ENCODE measurements around the gene MACF1.

The MACF1 gene

DNA sequence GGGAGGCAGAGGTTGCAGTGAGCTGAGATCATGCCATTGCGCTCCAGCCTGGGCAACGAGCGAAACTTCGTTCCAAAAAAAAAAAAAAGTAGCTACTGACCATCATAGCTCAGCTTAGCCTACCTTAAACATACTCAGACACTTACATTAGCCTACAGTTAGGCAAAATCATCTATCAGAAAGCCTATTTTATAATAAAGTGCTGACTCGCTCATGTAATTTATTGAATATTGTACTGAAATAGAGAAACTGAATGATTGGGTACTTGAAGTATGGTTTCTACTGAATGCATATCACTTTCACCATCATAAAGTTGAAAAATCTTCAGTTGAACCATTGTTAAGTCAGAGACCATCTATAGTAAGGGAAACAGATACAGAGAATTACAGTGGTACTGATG is 193.0 kb downstream of the MACF1 start:
- no peak for DNase-seq

DNA sequence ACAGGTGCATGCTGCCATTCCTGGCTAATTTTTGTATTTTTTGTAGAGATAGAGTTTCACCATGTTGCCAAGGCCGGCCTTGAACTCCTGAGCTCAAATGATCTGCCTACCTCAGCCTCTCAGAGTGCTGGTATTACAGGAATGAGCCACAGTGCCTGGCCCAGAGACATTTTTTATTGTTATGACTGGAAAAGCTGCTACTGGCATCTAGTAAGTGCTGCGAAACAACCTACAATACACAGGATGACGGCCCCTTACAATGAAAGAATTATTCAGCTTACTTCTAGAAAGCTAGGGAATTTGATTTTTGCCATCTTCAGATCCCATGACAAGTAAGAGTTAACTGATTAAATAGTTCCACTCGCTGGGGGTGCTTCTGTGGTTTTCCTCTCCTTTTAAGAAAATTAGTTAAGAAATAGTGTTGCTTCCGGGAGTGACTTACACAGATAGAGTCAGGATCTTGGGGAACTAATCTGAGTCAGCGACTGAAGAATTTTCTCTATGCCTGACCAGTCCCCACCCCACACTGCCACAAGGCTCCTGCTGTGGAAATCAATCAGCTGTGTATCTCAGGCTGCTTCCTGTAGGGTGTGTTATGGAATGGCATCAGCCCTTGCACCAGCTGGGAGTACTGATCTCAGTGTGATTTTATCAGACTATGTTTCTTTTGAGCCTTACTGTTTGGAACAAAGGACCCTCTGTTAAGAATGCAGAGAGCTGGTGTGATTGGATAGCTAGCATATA is 194.0 kb downstream of the MACF1 start:
- DNase-seq: peak; percentile 45

DNA sequence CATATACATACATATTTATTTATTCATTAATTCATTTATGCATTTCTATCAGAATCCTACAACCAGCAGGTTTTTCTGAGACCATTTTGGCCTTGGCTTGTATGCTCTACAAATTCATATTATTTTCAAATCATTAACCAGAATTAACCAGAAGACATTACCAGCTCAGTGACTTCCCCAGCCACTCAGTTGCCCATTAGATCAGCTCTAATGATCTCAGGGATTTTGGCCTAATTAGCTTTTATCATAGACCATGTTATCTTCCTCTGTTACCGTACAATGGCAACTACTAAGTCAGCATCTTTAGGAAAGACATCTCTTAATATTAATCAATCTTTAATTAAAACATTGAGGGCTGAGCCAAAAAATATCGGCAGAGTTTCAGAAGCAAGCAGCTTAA is 196.6 kb downstream of the MACF1 start:
- DNase-seq: no peak

DNA sequence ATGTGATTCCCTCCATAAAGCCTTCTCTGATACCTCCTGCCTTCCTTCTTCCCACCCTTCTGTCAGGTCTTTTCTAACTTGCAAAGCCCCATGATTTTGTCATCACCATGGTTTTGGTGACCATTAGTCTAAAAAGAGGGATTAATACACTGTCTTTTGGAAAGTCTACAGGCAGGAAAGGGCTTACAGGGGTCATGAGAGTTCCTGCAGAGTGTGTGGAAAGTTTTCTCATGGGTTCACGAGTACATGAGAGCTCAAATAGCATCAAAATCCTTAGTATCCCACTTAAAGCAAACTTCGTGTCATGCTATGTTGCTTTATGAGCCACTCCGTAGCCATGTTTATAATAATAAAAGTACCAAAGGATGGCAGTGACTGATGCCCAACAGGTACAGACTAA is 200.4 kb downstream of the MACF1 start:
- DNase-seq: no peak

DNA sequence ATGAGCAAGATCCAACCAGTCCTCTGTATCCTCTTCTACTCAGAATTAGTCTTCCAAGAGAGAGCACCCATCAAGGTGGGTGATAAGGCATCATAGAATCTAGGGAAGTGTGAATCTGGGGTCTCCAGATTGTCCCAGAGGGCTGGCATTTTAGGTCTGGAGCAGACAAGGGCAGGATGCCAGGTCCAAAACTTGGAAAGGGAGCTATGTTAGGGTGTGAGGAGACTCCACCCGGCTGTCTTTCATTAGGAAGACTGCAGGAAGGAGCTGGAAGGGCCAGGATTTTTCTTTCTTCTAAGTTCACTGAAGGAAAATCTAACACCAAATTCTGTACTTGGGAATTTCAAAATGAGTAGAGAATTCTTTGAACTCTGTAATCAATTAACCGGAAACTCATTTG is 200.9 kb downstream of the MACF1 start:
- no peak for DNase-seq

DNA sequence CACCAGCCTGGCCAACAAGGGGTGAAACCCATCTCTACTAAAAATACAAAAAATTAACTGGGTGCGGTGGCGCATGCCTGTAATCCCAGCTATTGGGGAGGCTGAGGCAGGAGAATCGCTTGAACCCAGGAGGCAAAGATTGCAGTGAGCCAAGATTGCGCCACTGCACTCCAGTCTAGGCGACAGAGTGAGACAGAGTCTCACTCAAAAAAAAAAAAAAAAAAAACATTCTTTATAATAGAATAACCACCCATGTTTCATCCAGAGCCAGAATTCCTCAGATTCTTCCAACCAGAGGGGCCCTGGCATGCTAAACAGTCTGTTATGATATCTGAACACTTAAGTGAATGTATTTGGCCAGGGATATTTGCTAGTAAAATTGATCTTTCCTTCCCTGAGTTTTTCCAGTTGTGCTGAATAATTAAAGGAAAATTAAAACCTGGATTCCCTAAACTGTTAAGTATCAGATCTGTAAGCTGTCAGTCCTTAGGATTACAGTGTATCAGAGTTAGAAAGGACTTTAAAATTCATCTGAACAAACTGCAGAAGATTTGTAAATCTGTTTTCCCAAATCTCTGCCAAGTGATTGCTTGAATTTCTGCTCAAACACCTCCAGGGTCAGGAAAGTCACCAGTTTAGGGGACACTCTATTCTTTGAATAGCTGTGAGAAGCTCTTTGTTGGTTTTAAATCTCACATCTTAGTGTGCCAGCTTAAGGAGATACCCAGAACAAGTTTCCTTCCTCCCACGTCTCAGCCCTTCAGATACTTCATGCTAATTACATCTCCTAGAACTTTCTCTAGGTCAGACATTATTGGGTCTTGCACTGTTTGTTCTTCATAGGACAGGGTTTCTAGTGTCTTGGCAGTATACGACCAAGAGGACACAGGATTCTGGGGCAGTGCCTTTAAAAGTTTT is 202.3 kb downstream of the MACF1 start:
- no peak for DNase-seq

DNA sequence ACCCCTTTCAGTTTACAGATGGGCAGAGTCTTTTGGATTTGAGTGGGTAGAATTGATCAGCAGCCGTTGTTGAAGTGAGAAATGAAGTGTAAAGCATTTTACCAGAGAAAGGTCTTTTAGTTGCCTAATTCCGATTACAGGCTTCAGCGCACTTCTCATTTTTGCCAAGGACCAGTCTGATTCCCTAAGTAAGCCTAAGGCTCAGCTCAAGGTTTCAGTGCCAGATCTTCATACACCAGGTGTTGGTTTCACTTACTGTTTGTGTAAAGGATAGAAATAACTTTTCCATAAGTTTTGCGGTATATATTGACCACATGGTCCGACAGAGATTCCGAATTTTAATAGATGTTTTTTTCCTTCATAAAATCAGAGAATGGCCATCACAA is 203.0 kb downstream of the MACF1 start:
- no peak for DNase-seq

DNA sequence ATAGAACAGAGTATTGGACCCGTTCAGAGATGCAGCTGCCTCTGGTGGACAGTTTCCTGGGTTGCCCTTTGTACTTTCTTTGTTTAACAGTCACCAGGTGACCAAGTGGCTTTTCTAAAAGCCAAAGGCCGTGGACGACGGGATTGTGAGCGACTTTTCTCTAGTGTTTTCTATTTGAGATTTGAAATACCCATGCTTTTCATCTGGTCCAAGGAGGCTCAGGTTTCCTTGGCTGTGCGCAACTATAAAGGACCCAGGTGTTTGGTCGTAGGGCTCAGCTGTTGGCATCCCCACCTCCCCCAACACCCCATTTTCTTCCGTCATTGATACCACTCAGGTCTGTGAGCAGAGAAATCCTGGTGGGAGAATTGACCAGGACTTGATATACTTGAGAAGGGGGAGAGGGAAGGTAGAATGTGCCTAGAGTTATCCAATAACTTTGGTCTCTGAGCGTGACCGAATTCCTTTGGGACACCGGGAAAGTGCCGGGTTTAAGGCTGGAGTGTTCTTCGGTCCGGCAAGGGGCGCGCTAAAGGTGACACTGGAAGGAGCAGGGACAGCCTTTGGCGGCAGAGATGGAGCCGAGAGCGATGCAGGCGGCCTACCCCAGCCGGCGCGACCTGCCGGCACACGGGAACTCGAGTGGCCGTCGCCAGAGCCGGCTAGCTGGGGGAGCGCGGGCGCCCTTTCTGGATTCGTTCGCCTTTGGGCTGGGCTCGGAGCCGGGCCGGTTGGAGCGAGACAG is 203.6 kb downstream of the MACF1 start:
- no peak for DNase-seq

DNA sequence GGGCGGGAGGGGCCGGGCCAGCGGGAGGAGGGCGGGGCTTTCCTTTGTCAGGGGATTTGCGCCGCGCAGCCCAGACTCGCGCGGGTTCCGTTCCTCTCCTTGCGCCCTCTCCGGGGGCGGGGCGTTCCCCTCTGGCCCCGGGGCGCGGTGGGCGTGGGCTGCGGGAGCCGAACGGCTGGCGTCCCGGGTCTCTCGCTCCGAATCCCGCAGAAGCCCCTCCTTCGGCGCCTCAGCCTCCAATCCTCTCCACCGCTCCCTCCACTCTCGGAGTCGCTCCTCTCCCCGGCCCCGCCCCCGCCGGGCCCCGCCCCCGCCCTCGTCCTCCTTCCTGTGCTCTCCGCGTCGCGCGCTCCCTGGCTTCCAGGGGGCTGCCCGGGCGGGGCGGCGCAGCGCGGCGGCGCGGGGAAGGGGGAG is 204.2 kb downstream of the MACF1 start:
- peak; percentile 97 for DNase-seq

DNA sequence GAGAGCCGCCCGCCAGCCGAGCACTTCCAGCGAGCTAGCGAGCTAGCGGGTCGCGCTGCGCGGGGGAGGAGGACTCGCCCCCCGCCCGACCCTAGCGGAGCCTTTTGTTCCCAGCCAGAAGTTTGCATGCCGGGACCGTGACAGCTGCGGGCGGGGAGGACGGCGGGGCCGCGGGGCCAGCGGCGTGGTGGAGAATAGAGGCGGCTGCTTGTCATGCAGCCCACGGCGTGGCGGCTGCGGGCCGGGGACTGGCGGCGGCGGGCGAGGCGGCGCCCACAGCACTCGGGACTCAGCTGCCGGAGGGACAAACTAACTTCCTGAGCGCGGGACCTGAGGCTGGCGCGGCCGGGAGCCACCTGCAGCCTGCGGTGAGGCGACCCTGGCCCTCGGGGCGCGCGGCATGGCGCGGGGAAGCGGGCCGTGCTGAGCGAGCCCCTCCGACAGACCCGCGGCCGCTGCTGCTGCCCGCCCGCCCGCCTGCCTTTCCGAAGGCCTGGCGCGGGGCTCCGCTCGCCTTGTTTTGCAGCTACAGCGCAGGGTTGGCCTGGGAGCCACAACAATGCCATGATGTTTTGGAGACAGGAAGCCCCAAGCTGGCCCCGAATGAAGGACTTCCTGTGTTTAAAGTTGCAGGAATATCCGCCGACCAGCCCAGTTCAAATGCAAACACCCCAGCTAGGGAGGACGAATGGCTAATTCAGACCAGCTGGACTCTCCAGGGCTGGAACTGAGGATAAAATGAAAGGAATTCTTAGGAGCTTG is 204.7 kb downstream of the MACF1 start:
- peak; percentile 41 for DNase-seq

DNA sequence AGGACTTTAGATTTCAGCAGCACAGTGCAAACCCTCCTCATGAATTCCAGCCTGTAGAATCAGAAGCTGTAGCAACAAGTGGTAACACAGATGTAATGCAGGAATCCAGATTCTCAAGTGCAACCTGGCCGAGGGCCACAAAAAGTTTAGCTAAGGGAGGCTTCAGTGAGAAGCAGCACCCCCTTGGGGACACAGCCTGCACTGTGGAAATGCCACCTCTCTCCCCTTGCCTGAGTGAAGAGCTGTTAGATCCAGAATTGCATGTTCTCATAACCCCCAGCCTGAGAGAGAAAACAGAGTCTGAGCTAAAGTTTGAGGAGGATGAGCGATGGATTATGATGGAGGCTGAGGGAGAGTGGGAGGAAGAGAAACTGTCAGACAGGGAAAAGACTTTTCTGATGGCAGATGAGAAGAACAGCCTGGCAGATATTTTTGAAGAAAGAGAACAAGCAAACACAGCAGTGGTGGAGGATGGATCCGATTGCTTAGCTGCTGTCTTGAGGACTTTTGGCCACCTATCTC is 206.5 kb downstream of the MACF1 start:
- DNase-seq: peak; percentile 74

DNA sequence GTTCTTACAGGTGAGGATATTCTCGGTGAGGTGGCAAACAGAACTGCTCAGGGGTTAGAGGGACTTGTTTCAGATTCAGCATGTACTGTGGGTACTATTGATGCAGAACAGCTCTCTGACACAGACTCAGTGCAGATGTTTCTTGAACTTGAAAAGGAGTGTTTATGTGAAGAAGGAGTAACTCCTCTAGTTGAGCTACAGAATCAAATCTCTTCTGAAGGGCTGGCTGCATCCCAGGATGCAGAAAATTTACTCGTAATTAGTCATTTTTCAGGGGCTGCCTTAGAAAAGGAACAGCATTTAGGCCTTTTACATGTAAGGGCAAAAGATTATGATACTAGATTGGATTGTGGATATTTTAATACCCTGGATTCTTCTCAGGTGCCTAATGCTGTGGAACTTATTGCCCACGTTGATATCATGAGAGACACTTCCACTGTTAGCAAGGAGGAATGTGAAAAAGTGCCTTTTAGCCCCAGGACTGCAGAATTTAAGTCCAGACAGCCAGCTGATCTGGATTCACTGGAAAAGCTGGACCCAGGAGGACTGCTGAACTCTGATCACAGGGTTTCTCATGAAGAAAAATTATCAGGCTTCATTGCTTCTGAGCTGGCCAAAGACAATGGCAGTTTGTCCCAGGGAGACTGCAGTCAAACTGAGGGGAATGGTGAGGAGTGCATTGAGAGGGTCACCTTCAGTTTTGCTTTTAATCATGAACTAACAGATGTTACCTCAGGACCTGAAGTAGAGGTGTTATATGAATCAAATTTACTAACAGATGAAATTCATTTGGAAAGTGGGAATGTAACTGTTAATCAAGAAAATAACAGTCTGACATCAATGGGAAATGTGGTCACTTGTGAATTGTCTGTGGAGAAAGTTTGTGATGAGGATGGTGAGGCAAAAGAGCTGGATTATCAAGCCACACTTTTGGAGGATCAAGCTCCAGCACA is 207.3 kb downstream of the MACF1 start:
- no peak for DNase-seq

DNA sequence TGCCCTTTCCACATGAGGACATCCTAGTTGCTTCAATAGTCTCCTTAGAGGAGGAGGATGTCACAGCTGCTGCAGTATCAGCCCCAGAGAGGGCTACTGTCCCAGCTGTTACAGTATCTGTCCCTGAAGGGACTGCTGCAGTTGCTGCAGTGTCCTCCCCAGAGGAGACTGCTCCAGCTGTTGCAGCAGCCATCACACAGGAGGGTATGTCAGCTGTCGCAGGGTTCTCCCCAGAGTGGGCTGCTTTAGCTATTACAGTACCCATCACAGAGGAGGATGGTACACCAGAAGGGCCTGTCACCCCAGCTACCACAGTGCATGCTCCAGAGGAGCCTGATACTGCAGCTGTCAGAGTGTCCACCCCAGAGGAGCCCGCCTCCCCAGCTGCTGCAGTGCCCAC is 208.4 kb downstream of the MACF1 start:
- no peak for DNase-seq

DNA sequence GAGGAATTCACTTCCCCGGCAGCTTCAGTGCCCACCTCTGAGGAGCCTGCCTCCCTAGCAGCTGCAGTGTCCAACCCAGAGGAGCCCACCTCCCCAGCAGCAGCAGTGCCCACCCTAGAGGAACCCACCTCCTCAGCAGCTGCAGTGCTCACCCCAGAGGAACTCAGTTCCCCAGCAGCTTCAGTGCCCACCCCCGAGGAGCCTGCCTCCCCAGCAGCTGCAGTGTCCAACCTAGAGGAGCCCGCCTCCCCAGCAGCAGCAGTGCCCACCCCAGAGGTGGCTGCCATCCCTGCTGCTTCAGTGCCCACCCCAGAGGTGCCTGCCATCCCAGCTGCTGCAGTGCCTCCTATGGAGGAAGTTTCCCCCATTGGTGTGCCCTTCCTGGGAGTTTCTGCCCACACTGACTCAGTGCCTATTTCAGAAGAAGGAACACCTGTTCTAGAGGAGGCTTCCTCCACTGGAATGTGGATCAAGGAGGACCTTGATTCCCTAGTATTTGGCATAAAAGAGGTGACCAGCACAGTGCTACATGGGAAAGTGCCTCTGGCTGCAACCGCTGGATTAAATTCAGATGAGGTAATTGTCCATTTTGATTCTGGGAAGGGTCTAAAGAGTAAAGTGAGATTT is 209.5 kb downstream of the MACF1 start:
- no peak for DNase-seq

DNA sequence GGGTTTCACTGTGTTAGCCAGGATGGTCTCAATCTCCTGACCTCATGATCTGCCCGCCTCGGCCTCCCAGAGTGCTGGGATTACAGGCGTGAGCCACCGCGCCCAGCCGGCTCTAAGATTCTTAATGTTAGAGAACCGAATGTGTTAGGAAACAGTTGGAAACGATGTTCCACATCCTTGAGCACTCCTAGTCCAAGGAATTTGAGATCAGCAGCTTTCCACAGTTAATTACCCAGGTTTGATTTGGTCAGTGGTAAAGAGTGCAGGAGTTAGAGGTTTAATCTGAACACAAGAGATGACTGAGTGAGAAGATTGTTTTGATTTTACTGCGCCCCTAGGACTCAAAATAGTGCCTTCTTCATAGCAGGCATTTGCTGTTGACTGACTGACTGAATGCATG is 211.1 kb downstream of the MACF1 start:
- DNase-seq: no peak

DNA sequence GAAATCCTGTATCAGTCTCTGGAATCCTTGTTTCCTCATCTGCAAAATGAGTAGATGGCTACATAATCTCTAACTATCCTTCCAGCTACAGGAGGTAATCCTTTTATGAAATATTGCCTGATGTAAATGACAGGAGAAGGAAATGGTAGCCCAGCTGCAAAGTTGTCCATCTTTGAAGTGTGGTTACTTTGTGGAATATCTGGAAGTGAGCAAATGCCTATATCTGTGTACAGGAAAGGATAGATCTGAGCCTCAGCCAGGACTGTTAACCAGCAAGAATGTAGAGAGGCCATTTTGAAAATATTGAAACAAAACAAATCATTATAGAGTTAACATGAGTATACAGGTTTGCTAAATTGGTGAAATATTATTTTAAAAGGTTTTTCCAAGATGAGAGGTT is 212.1 kb downstream of the MACF1 start:
- DNase-seq: no peak

DNA sequence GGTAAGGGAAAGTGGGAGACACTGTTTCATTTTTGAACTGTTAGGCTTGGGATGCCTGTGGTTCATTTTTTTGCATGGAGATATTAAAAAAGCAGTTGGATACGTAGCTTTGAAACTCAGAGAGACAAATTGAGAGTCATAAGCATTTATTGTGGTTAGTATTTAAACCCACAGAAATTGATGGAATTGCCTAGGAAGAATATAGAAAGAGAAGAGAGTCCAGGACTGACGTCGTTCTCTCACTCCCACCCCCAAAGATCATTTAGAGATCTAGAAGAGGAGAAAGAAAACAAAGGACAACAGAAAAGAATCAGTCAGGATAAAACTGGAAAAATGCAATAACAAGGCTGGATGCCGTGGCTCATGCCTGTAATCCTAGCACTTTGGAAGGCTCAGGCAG is 213.7 kb downstream of the MACF1 start:
- DNase-seq: no peak

DNA sequence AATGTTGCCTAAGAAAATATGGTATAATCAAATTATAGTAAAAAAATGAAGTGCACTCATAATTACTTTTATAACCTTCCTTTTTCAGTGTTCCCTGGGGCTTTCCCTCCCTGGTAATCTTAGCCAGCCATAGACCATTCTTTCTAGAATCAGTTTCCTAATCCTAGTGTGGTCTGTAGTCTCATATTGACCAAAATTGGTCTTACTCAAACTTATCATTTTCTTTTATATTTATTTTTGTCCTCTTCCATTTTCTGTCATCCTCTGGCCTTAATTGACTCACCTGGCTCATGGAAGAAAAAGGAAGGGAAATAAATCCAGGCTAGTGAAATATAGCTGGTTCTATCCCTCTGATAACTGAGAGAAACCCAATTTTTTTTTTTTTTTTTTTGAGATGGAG is 216.0 kb downstream of the MACF1 start:
- no peak for DNase-seq

DNA sequence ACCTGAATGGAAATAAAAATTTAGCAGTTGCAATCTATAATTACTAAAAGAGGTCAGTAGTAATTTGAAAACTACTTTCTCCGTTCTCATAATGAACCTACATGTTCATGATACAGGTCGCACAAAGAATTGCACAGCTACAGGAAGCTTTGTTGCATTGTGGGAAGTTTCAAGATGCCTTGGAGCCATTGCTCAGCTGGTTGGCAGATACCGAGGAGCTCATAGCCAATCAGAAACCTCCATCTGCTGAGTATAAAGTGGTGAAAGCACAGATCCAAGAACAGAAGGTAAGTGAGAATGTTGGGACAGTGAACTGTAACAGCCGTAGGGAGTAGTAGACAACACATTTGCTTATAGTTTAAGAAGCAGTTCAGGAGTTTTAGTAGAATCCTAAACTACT is 218.1 kb downstream of the MACF1 start:
- no peak for DNase-seq

DNA sequence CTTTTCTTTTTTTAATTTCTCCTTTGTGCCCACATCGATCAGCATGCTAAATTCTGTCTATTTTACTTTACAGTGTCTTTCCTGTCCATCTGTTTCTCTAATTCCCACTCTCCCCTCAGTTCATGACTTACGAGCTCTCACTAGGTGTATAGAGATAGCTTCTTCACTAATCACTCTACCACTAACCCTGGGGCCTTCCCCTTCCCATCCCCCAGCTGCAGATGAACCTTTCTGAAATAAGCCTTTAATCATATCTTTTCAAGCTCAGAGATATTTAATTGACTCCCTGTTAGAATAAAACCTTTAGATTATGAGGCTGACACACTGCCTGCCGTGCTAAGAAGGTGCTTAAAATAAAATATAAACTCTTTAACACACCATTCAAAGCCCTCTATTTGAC is 220.7 kb downstream of the MACF1 start:
- DNase-seq: no peak

DNA sequence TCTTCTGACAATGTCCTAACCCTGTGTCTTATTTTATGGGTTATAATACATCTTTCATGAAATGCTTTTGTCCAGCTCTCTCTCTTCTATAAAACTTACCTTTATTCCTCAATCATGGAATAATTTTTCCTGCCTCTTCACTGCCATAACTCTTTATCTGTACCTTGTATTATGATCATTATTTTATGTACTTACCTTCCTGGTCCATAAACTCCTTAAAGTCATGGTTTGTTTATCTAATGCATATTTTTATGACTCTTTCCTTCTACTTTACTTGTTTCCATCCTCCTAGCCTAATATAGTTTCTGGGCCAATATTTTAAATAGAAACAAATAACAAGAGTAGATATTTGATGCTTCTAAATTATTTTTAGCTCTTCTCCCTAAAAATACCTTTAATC is 221.1 kb downstream of the MACF1 start:
- DNase-seq: no peak

Data from CD4-positive, alpha-beta T cell treated with Interleukin-6 for 4 hours (primary cell).